ENCODE results near the gene WASL. TPM values are rescaled to one million over a fixed set of nuclear protein-coding genes. Genes with fewer than 3 reads are reported as not detected.

Gene WASL
- total RNA-seq, 1 donor from 2014 or later: 36.0 TPM

- no peak for FAIRE-seq
- Mint-ChIP-seq H3K4me1 (ENCODE audit: low read depth, unreplicated experiment) (peaks cover 46% of the 10 kb centered on the region), H3K9me3 (ENCODE audit: unreplicated experiment) (no peaks in the 10 kb centered on the region), H3K27me3 (ENCODE audit: low read depth, unreplicated experiment) (no peaks in the 10 kb centered on the region), H3K27ac (ENCODE audit: unreplicated experiment) (no peak overlapping the region), H3K4me3 (ENCODE audit: unreplicated experiment) (no peak overlapping the region), H3K36me3 (ENCODE audit: low read depth, unreplicated experiment) (peaks cover 4% of the 10 kb centered on the region)
- DNase-seq (ENCODE audit: low read depth): no peak
- H4K20me1 ChIP-seq (ENCODE audit: insufficient read depth, low read length): peaks cover 96% of the 10 kb centered on the region
- H3K27me3 ChIP-seq (ENCODE audit: insufficient read depth, low read length): no peaks in the 10 kb centered on the region
- H3K79me2 ChIP-seq (ENCODE audit: insufficient read depth, low read length): peaks cover 45% of the 10 kb centered on the region
- H3K36me3 ChIP-seq (ENCODE audit: insufficient read depth, low read length): no peaks in the 10 kb centered on the region
- peaks cover 22% of the 10 kb centered on the region for H3K4me1 ChIP-seq (ENCODE audit: insufficient read depth, low read length)
- no peaks in the 10 kb centered on the region for H3K9me3 ChIP-seq (ENCODE audit: insufficient read depth, low read depth, low read length)
- no peak overlapping the region for H2AFZ ChIP-seq (ENCODE audit: low read depth, low read length)
- no peak overlapping the region for H3K4me2 ChIP-seq (ENCODE audit: low read length)
- no peak for TF ChIP-seq CTCF (IDR thresholded peaks at IDR 0.05; ENCODE audit: insufficient read depth, low read depth, low read length)
- no peak for TF ChIP-seq EZH2 (IDR thresholded peaks at IDR 0.05; ENCODE audit: insufficient read depth, low read length)
- H3K9ac ChIP-seq (ENCODE audit: low read length): no peak overlapping the region
- H3K4me3 ChIP-seq (ENCODE audit: insufficient read depth, low read depth, low read length): no peak overlapping the region
- H3K27ac ChIP-seq (ENCODE audit: low read depth, low read length): no peak overlapping the region
Measured at GRCh38 chr7:123715799-123716198, 33.0 kb downstream of the WASL start.

- peaks cover 95% of the 10 kb centered on the region for H4K20me1 ChIP-seq (ENCODE audit: insufficient read depth, low read length)
- peaks cover 52% of the 10 kb centered on the region for H3K4me1 Mint-ChIP-seq (ENCODE audit: low read depth, unreplicated experiment)
Measured at GRCh38 chr7:123715198-123715597, 33.6 kb downstream of the WASL start.

GRCh38 chr7:123714296-123715080 lies 34.3 kb downstream of the WASL start:
- TF ChIP-seq EZH2 (IDR thresholded peaks at IDR 0.05; ENCODE audit: insufficient read depth, low read length) (no peak), CTCF (IDR thresholded peaks at IDR 0.05; ENCODE audit: insufficient read depth, low read depth, low read length) (no peak)
- Histone ChIP-seq H2AFZ (ENCODE audit: low read depth, low read length) (no peak overlapping the region), H3K9ac (ENCODE audit: low read length) (no peak overlapping the region), H3K4me2 (ENCODE audit: low read length) (peak overlapping the region; percentile 50), H3K9me3 (ENCODE audit: insufficient read depth, low read depth, low read length) (no peaks in the 10 kb centered on the region), H3K27ac (ENCODE audit: low read depth, low read length) (no peak overlapping the region), H4K20me1 (ENCODE audit: insufficient read depth, low read length) (peaks cover 92% of the 10 kb centered on the region), H3K4me3 (ENCODE audit: insufficient read depth, low read depth, low read length) (no peak overlapping the region), H3K4me1 (ENCODE audit: insufficient read depth, low read length) (peaks cover 22% of the 10 kb centered on the region), H3K79me2 (ENCODE audit: insufficient read depth, low read length) (peaks cover 40% of the 10 kb centered on the region), H3K27me3 (ENCODE audit: insufficient read depth, low read length) (no peaks in the 10 kb centered on the region), H3K36me3 (ENCODE audit: insufficient read depth, low read length) (no peaks in the 10 kb centered on the region)
- Mint-ChIP-seq H3K9me3 (ENCODE audit: unreplicated experiment) (no peaks in the 10 kb centered on the region), H3K36me3 (ENCODE audit: low read depth, unreplicated experiment) (peaks cover 2% of the 10 kb centered on the region), H3K27ac (ENCODE audit: unreplicated experiment) (peak overlapping the region; percentile 21), H3K4me3 (ENCODE audit: unreplicated experiment) (no peak overlapping the region), H3K27me3 (ENCODE audit: low read depth, unreplicated experiment) (no peaks in the 10 kb centered on the region), H3K4me1 (ENCODE audit: low read depth, unreplicated experiment) (peaks cover 49% of the 10 kb centered on the region)
- FAIRE-seq (no peak), DNase-seq (ENCODE audit: low read depth) (peak; percentile 24)

More at GRCh38 chr7:123715198-123715597, 33.6 kb downstream of the WASL start:
- no peaks in the 10 kb centered on the region for H3K27me3 Mint-ChIP-seq (ENCODE audit: low read depth, unreplicated experiment)
- peaks cover 42% of the 10 kb centered on the region for H3K79me2 ChIP-seq (ENCODE audit: insufficient read depth, low read length)
- no peak for DNase-seq (ENCODE audit: low read depth)
- no peak overlapping the region for H3K9ac ChIP-seq (ENCODE audit: low read length)
- no peaks in the 10 kb centered on the region for H3K27me3 ChIP-seq (ENCODE audit: insufficient read depth, low read length)
- peaks cover 4% of the 10 kb centered on the region for H3K36me3 Mint-ChIP-seq (ENCODE audit: low read depth, unreplicated experiment)
- TF ChIP-seq EZH2 (IDR thresholded peaks at IDR 0.05; ENCODE audit: insufficient read depth, low read length): no peak
- no peak overlapping the region for H3K4me3 Mint-ChIP-seq (ENCODE audit: unreplicated experiment)
- H3K4me1 ChIP-seq (ENCODE audit: insufficient read depth, low read length): peaks cover 22% of the 10 kb centered on the region
- no peak overlapping the region for H3K27ac ChIP-seq (ENCODE audit: low read depth, low read length)
- no peaks in the 10 kb centered on the region for H3K36me3 ChIP-seq (ENCODE audit: insufficient read depth, low read length)
- H3K9me3 ChIP-seq (ENCODE audit: insufficient read depth, low read depth, low read length): no peaks in the 10 kb centered on the region
- peak overlapping the region; percentile 0 for H3K27ac Mint-ChIP-seq (ENCODE audit: unreplicated experiment)
- H3K9me3 Mint-ChIP-seq (ENCODE audit: unreplicated experiment): no peaks in the 10 kb centered on the region
- H2AFZ ChIP-seq (ENCODE audit: low read depth, low read length): no peak overlapping the region
- H3K4me2 ChIP-seq (ENCODE audit: low read length): peak overlapping the region; percentile 50
- no peak overlapping the region for H3K4me3 ChIP-seq (ENCODE audit: insufficient read depth, low read depth, low read length)
- no peak for FAIRE-seq

Data from astrocyte (in vitro differentiated cells and primary cell).